HG02973 (cell line): ENCODE results near the gene CD6.

Source experiments
- ATAC-seq: cut with Tn5 transposase; IDR thresholded peaks from one replicate; pipeline ENCODE4 v1.9.1; 2021; ENCODE audit warnings: moderate library complexity; ENCODE audit not compliant: unreplicated experiment

CD6 gene

GRCh38 chr11:60982184-60982583 lies 10.7 kb downstream of the CD6 start:
- ATAC-seq, result no peak

GRCh38 chr11:60984149-60984548 lies 12.7 kb downstream of the CD6 start:
- no peak for ATAC-seq

DNA sequence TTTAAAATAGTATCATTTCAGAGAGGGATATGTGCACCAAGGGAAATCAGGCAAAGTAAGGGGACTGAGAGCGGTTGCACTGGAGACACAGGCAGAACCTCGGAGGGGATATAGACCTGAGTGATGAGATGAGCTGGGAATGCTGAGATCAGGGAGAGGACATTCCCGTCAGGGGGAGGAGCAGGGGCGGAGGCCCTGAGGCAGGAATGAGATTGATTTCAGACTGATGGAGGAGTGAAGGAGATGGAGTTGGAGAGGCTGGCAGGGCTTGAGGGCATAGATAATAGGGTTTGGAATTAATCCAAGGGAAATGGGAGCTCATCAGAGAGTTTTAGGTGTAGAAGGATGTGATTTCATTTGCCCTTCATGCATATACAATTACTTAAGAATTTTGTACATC lies 13.2 kb downstream of the CD6 start:
- ATAC-seq, result no peak

DNA sequence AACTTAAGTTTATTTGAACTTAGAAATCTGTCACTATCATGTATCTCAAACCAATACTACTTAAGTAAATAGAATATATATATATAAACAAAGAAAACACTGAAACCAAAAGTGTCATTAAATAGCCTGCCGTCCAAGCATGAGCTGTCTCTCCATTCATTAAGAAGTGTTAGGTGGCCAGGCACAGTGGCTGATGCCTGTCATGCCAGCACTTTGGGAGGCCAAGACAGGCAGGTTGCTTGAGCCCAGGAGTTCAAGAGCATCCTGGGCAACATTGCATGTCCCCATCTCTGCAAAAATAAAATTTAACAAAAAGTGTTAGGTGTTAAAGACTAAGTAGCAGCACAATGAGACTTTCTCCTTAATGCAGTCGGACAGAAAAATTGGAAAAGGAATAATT lies 14.0 kb downstream of the CD6 start:
- ATAC-seq, result no peak

- no peak for ATAC-seq
These were observed 14.8 kb downstream of the CD6 start for GRCh38 chr11:60985991-60986915.

DNA sequence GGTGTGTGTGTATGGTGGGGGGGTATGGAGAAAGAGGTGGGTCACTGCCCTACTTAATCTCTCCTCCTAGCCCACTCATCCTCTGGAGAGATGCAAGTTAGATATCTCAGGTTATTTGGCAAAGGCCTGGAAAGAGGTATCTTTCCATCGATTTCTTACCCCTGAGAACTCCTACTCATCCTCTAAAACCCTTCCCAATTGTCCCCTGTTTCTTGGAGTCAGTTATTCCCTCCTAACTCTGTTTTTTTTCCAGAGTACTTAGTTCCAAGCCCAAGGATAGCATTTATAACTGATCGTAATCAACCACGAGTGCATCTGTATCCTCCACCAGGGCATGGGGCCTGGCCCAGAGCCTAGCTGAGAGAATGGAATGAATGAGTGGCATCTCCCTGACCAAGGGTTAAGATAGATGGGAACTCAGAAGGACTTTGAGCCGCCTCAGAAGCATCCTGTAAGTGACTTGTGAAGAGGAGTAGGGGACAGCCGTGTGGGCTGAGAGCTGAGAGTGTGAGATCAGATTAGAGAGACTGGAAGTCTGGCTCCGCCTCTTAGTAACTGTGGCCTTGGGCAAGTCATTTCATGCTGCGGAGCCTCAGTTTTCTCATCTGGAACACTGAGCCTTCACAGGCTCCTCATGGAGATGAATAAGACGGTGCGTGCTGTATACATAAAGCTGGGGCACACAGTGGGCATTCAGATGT lies 16.2 kb downstream of the CD6 start:
- no peak for ATAC-seq

- ATAC-seq, result no peak
These were observed 17.2 kb downstream of the CD6 start for GRCh38 chr11:60988658-60989057.

DNA sequence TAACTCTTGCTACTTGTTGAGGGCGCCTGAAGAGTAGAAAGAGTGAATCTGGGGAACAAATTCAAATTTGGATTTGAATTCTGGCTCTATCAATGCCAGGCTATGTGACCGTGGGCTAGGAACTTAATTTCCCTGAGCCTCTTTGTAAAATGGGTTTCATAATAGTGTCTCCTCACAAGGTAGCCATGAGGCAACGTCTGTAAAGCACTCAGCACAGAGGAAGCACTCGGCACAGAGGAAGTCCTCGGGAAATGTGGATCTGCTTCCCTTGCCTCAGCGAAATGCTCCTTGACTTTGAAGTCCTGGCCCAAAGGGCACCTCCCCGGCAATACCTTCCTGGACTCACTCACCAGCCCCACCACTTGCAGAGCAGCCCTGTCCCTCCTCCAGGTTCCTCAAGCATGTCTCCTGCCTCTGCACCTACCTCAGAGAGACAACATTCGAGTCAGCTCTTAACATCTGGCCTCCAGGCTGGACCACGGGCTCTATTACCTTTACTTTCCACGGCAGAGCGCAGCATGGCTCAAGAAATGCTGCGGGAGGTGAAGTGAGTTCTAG lies 17.7 kb downstream of the CD6 start:
- ATAC-seq, result no peak

GRCh38 chr11:60991457-60991856 lies 20.0 kb downstream of the CD6 start:
- ATAC-seq, result no peak

DNA sequence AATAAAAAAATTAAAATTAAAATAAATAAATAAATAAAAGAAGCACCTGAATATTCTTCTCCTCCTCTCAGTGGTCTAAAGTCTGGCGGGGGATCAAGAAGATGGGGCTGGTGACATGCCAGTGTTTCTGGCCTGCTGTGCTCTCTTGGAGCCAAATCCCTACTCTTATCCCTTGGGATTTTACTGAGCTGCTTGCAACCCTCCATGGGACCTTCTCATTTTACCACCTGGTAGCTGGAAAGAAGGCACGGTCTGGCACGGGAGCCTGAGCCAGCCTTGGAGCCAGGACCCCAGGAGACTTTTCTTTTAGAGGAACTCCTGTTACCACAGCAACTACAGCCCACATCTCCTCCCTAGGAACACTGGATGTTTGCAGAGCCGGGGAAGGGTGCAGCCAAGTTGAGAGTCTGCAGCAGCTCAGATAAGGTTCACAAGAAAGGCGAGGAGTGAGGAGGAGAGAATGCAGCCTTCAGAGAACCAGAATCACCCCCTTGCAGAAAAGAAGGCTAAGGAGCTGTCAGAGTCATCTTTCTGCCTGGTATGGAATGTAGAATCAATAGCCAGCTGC lies 21.4 kb downstream of the CD6 start:
- no peak for ATAC-seq

GRCh38 chr11:60993615-60994014 lies 22.1 kb downstream of the CD6 start:
- no peak for ATAC-seq

- no peak for ATAC-seq
These were observed 23.1 kb downstream of the CD6 start for GRCh38 chr11:60994541-60995080.

DNA sequence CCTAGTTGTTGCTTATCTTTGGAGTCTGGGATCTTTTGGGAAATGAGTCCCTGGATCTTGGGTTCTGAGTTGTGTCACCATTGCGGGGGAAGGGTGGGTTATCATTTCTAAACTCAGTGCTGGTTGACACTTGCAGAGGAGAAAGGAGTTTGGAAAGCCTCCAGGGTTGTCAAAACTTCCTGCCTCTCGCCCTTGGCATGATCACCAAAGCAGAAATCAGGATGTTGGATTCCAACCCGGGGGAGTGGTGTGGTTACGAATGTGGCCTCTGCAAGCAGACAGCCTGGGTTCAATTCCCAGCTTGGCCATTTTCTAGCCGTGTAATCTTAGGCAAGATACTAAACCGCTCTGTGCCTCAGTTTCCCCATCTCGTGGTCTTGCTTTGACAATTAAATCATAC lies 24.3 kb downstream of the CD6 start:
- ATAC-seq, result no peak

DNA sequence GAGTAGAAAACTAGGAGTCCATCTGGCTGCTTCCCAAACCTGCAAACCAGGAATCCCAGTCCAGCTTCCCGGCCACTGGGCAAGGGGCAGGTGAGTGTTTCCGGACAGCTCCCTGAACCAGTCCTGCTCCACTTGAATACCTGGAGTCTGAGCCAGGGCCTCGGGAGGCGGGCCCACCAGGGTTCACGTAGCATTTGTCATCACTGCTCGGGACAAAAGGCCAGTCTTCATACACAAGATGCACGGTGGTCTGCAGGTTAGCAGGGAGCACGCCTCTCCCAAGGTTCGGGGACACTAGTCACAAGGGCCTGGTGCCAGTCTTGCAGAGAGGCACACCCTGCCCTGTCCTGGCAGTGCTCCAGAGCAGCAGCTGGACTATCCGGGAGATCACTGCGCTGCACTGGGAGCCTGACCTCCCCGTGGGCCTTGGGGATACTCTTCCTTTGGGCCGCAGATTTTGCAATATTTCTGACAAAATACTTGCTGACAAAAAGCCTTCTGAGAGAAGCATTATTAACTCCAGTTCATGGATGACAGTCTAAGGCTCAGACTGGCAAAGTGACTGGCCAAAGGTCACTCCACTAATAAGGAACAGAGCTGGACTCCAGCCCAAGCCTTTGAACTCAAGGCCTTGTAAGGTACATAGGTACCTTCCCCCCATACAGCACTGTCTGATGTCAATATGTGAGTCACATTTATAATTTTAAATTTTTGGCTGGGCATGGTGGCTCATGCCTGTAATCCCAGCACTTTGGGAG lies 25.1 kb downstream of the CD6 start:
- no peak for ATAC-seq

DNA sequence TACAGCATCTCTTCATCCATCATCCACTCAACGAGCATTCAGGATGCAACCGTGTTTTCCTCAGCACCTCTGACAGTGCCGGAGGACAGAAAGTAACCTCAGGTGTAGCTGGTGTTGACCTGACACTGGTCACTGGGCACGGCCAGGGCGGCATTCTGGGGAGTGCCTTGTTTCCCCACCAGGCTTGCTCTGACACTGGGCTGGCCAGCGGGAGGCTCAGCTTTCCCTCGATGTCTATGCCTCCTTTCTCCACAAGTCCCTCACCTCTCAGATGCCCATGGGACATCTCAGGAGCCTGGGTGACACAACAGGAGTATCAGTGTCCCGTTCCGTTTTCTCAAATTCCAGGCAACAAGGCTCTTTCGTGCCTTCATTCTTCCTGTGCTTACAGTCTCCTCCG lies 28.9 kb downstream of the CD6 start:
- no peak for ATAC-seq

DNA sequence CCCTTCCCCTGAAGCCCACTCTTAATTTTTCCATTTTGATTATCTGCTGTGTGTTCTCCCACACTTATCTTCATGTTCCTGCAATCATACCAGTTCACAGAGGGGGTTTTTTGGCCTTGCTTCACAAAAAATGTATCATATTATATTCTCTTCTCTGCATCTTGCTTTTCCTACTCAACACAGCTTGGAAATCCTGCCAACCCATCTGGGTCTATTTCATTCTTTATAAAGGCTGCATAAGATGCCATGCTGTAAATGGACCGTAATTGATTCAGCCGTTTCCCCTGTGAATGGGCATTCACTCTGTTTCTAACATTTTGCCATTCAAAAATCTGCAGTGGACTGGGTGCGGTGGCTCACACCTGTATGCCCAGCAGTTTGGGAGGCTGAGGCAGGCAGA lies 30.5 kb downstream of the CD6 start:
- ATAC-seq, result no peak

- no peak for ATAC-seq
These were observed 31.1 kb downstream of the CD6 start for GRCh38 chr11:61002598-61002997.

- no peak for ATAC-seq
These were observed 32.7 kb downstream of the CD6 start for GRCh38 chr11:61004180-61004611.

- ATAC-seq, result no peak
These were observed 33.3 kb downstream of the CD6 start for GRCh38 chr11:61004761-61005181.

- ATAC-seq, result no peak
These were observed 36.0 kb downstream of the CD6 start for GRCh38 chr11:61007383-61007955.
